CD8-positive, alpha-beta memory T cell (primary cell): ENCODE measurements around the gene MED26. TPM values are rescaled to one million over a fixed set of nuclear protein-coding genes. Genes with fewer than 3 reads are reported as not detected.
A peak's percentile ranks its signal among the peaks of the same experiment; 100 is the strongest.

Experiments
- CTCF ChIA-PET: fragments of 350-600 bp; sonication (Branson Sonifier 250); formaldehyde crosslinking; loops from one replicate; lab custom pipeline; 2021; ENCODE audit warnings: antibody characterized with exemption; lab: Charles Lee
- POLR2A ChIA-PET: fragments of 350-600 bp; sonication (Branson Sonifier 250); formaldehyde crosslinking; loops from one replicate; lab custom pipeline; 2021; ENCODE audit warnings: antibody characterized with exemption; lab: Charles Lee
- DNase-seq, 5 donors: peaks; one replicate each; pipeline versions ENCODE4 v3.0.0 to v3.0.0-alpha.2; 2020 to 2022; ENCODE audit warnings: mixed read lengths in 1 of 5
- H3K27ac ChIP-seq: one replicate; pipeline ENCODE4 v1.7.0; 2013; ENCODE audit warnings: low read depth, mild to moderate bottlenecking, low read length, moderate library complexity
- H3K27me3 ChIP-seq: 2 replicates; pipeline ENCODE4 v1.7.0; 2013; ENCODE audit warnings: low read length, mild to moderate bottlenecking; ENCODE audit not compliant: insufficient read depth, poor library complexity, severe bottlenecking
- H3K36me3 ChIP-seq: 2 replicates; pipeline ENCODE4 v1.7.0; 2013; ENCODE audit warnings: mild to moderate bottlenecking, low read length, moderate library complexity; ENCODE audit not compliant: insufficient read depth
- H3K4me1 ChIP-seq: 2 replicates; pipeline ENCODE4 v1.7.0; 2013; ENCODE audit warnings: mild to moderate bottlenecking, low read length, moderate library complexity; ENCODE audit not compliant: insufficient read depth
- H3K4me3 ChIP-seq: 2 replicates; pipeline ENCODE4 v1.7.0; 2013; ENCODE audit warnings: mild to moderate bottlenecking, low read length
- H3K9me3 ChIP-seq: 2 replicates; pipeline ENCODE4 v1.7.0; 2013; ENCODE audit warnings: mild to moderate bottlenecking, low read length
- H3K27ac Mint-ChIP-seq, 8 donors: one replicate each; pipeline ENCODE4 v1.8.0; 2020 to 2021; ENCODE audit warnings: mixed read lengths in 8 of 8, mild to moderate bottlenecking in 6 of 8, inconsistent platforms in 3 of 8, moderate library complexity in 3 of 8
- H3K27me3 Mint-ChIP-seq, 2 donors: one replicate each; pipeline ENCODE4 v1.8.0; 2020 to 2021; ENCODE audit warnings: mixed read lengths in 2 of 2, mild to moderate bottlenecking in 1 of 2, moderate library complexity in 1 of 2
- H3K36me3 Mint-ChIP-seq, 3 donors: one replicate each; pipeline ENCODE4 v1.8.0; 2020 to 2021; ENCODE audit warnings: mixed read lengths in 3 of 3, inconsistent platforms in 1 of 3, mild to moderate bottlenecking in 1 of 3
- H3K4me1 Mint-ChIP-seq, 3 donors: one replicate each; pipeline ENCODE4 v1.8.0; 2020 to 2021; ENCODE audit warnings: mixed read lengths in 3 of 3, inconsistent platforms in 1 of 3, mild to moderate bottlenecking in 1 of 3
- H3K4me3 Mint-ChIP-seq, 7 donors: one replicate each; pipeline ENCODE4 v1.8.0; 2020 to 2021; ENCODE audit warnings: mixed read lengths in 7 of 7, mild to moderate bottlenecking in 6 of 7, moderate library complexity in 4 of 7, inconsistent platforms in 2 of 7
- H3K9me3 Mint-ChIP-seq, 5 donors: one replicate each; pipeline ENCODE4 v1.8.0; 2020 to 2022; ENCODE audit warnings: mixed read lengths in 5 of 5, mild to moderate bottlenecking in 3 of 5, moderate library complexity in 2 of 5, inconsistent platforms in 1 of 5
- polyA plus RNA-seq: library from polyadenylated mRNA; unstranded; fragments of 300-500 nt; fragmentation: Illumina TruSeq; gene quantifications from one replicate; pipeline ENCODE4 v1.2.3, GENCODE V29; 2021
- total RNA-seq, 2 experiments: library from RNA; stranded (reverse); gene quantifications; one replicate each; pipeline ENCODE4 v1.2.3, GENCODE V29; 2021

The MED26 gene
- total and polyA plus RNA-seq, 3 experiments from 2014 or later, result 3.1 to 17.1 (median 14.7) TPM

GRCh38 chr19:16542045-16542909 lies 85.7 kb downstream of the MED26 start, which contains the start of gene CHERP:
TSS of gene CHERP (minus strand) at chr19:16542437. CDS start at chr19:16542378, 59 bp downstream.
- peak within 1 kb of the TSS; percentile 95 for H3K27ac ChIP-seq
- H3K9me3 ChIP-seq, result no peaks in the 10 kb centered on the region
- no peaks in the 10 kb centered on the region for H3K27me3 ChIP-seq
- H3K4me1 ChIP-seq, result peaks cover 36% of the 10 kb centered on the region
- ChIA-PET POLR2A (interaction anchor here (0.7 to 2.1 kb wide), 5 partner anchors 24 to 117 kb away, joined by 3 to 8 read pairs (median 4); no protein-coding TSS in a partner anchor), CTCF (interaction anchor here (1.1 kb wide), 1 partner anchor 25 kb away, joined by 4 read pairs; no protein-coding TSS in a partner anchor)
- H3K36me3 ChIP-seq, result peaks cover 12% of the 10 kb centered on the region
- H3K36me3 Mint-ChIP-seq, result peaks cover 0 to 38% (median 5%) of the 10 kb centered on the region in 3 donors
- no peaks in the 10 kb centered on the region for H3K9me3 Mint-ChIP-seq
- DNase-seq, result peak; percentile 93 to 97 (median 94)
- H3K27me3 Mint-ChIP-seq, result no peaks in the 10 kb centered on the region
- H3K27ac Mint-ChIP-seq, result peak within 1 kb of the TSS; percentile 78 to 96 (median 94)
- peaks cover 43 to 61% (median 54%) of the 10 kb centered on the region in 3 donors for H3K4me1 Mint-ChIP-seq
- H3K4me3 ChIP-seq, result peak within 1 kb of the TSS; percentile 99
- H3K4me3 Mint-ChIP-seq, result peak within 1 kb of the TSS; percentile 85 to 98 (median 91)

GRCh38 chr19:16541526-16542044 lies 86.4 kb downstream of the MED26 start:
- Histone ChIP-seq H3K9me3 (no peaks in the 10 kb centered on the region), H3K36me3 (peaks cover 12% of the 10 kb centered on the region), H3K4me3 (peak overlapping the region; percentile 99), H3K27ac (peak overlapping the region; percentile 95), H3K4me1 (peaks cover 36% of the 10 kb centered on the region), H3K27me3 (no peaks in the 10 kb centered on the region)
- ChIA-PET POLR2A (interaction anchor here (2.1 kb wide), 1 partner anchor 25 kb away, joined by 8 read pairs; no protein-coding TSS in a partner anchor), CTCF (no interaction called here)
- peaks cover 44 to 63% (median 55%) of the 10 kb centered on the region in 3 donors for H3K4me1 Mint-ChIP-seq
- peak overlapping the region; percentile 85 to 98 (median 91) for H3K4me3 Mint-ChIP-seq
- no peaks in the 10 kb centered on the region for H3K27me3 Mint-ChIP-seq
- H3K36me3 Mint-ChIP-seq, result peaks cover 0 to 44% (median 5%) of the 10 kb centered on the region in 3 donors
- DNase-seq, result peak in 1 of 5 donors; percentile 13
- no peaks in the 10 kb centered on the region for H3K9me3 Mint-ChIP-seq
- H3K27ac Mint-ChIP-seq, result peak overlapping the region; percentile 78 to 96 (median 92)

GRCh38 chr19:16540948-16541347 lies 87.1 kb downstream of the MED26 start:
- Histone ChIP-seq H3K36me3 (peaks cover 12% of the 10 kb centered on the region), H3K4me3 (peak overlapping the region; percentile 99), H3K27me3 (no peaks in the 10 kb centered on the region), H3K4me1 (peaks cover 36% of the 10 kb centered on the region), H3K9me3 (no peaks in the 10 kb centered on the region), H3K27ac (peak overlapping the region; percentile 95)
- H3K27me3 Mint-ChIP-seq, result no peaks in the 10 kb centered on the region
- H3K4me1 Mint-ChIP-seq, result peaks cover 46 to 63% (median 55%) of the 10 kb centered on the region in 3 donors
- H3K27ac Mint-ChIP-seq, result peak overlapping the region; percentile 78 to 96 (median 90)
- H3K4me3 Mint-ChIP-seq, result peak overlapping the region; percentile 85 to 98 (median 91)
- peaks cover 0 to 51% (median 5%) of the 10 kb centered on the region in 3 donors for H3K36me3 Mint-ChIP-seq
- H3K9me3 Mint-ChIP-seq, result no peaks in the 10 kb centered on the region
- POLR2A ChIA-PET, result no interaction called here
- CTCF ChIA-PET, result no interaction called here
- no peak for DNase-seq

- peaks cover 0 to 80% (median 3%) of the 10 kb centered on the region in 3 donors for H3K36me3 Mint-ChIP-seq
- peak overlapping the region in 1 of 7 donors; percentile 5 for H3K4me3 Mint-ChIP-seq
- POLR2A ChIA-PET, result no interaction called here
- no peak for DNase-seq
- peak overlapping the region in 2 of 8 donors; percentile 66 to 74 for H3K27ac Mint-ChIP-seq
- Histone ChIP-seq H3K4me3 (no peak overlapping the region), H3K36me3 (peaks cover 29% of the 10 kb centered on the region), H3K9me3 (no peaks in the 10 kb centered on the region), H3K4me1 (peaks cover 27% of the 10 kb centered on the region), H3K27me3 (no peaks in the 10 kb centered on the region), H3K27ac (no peak overlapping the region)
- CTCF ChIA-PET, result no interaction called here
- no peaks in the 10 kb centered on the region for H3K9me3 Mint-ChIP-seq
- H3K4me1 Mint-ChIP-seq, result peaks cover 31 to 40% (median 36%) of the 10 kb centered on the region in 3 donors
- no peaks in the 10 kb centered on the region for H3K27me3 Mint-ChIP-seq
Observed at GRCh38 chr19:16537111-16537510, 90.9 kb downstream of the MED26 start.

GRCh38 chr19:16536130-16536529 lies 91.9 kb downstream of the MED26 start:
- Mint-ChIP-seq H3K36me3 (peaks cover 0 to 85% (median 3%) of the 10 kb centered on the region in 3 donors), H3K9me3 (no peaks in the 10 kb centered on the region), H3K27ac (no peak overlapping the region), H3K27me3 (no peaks in the 10 kb centered on the region), H3K4me3 (no peak overlapping the region), H3K4me1 (peaks cover 26 to 34% (median 30%) of the 10 kb centered on the region in 3 donors)
- ChIA-PET CTCF (no interaction called here), POLR2A (no interaction called here)
- Histone ChIP-seq H3K27ac (no peak overlapping the region), H3K27me3 (no peaks in the 10 kb centered on the region), H3K9me3 (no peaks in the 10 kb centered on the region), H3K4me3 (no peak overlapping the region), H3K4me1 (peaks cover 21% of the 10 kb centered on the region), H3K36me3 (peaks cover 34% of the 10 kb centered on the region)
- no peak for DNase-seq

GRCh38 chr19:16535381-16535780 lies 92.6 kb downstream of the MED26 start:
- Histone ChIP-seq H3K9me3 (no peaks in the 10 kb centered on the region), H3K4me1 (peaks cover 13% of the 10 kb centered on the region), H3K27me3 (no peaks in the 10 kb centered on the region), H3K4me3 (no peak overlapping the region), H3K36me3 (peaks cover 34% of the 10 kb centered on the region), H3K27ac (no peak overlapping the region)
- Mint-ChIP-seq H3K27me3 (no peaks in the 10 kb centered on the region), H3K36me3 (peaks cover 0 to 90% (median 3%) of the 10 kb centered on the region in 3 donors), H3K27ac (no peak overlapping the region), H3K4me1 (peaks cover 23 to 27% (median 26%) of the 10 kb centered on the region in 3 donors), H3K9me3 (no peaks in the 10 kb centered on the region), H3K4me3 (no peak overlapping the region)
- POLR2A ChIA-PET, result no interaction called here
- CTCF ChIA-PET, result no interaction called here
- no peak for DNase-seq

GRCh38 chr19:16532440-16533234 lies 95.4 kb downstream of the MED26 start:
- H3K4me3 ChIP-seq, result no peak overlapping the region
- H3K27me3 ChIP-seq, result no peaks in the 10 kb centered on the region
- Mint-ChIP-seq H3K36me3 (peaks cover 0 to 97% (median 6%) of the 10 kb centered on the region in 3 donors), H3K27ac (no peak overlapping the region), H3K9me3 (no peaks in the 10 kb centered on the region), H3K27me3 (no peaks in the 10 kb centered on the region), H3K4me1 (peaks cover 5 to 7% (median 6%) of the 10 kb centered on the region in 3 donors), H3K4me3 (no peak overlapping the region)
- H3K9me3 ChIP-seq, result no peaks in the 10 kb centered on the region
- no peak overlapping the region for H3K27ac ChIP-seq
- H3K36me3 ChIP-seq, result peaks cover 39% of the 10 kb centered on the region
- POLR2A ChIA-PET, result no interaction called here
- no peak for DNase-seq
- CTCF ChIA-PET, result no interaction called here
- H3K4me1 ChIP-seq, result peaks cover 1% of the 10 kb centered on the region
